Mucosa of descending colon (tissue), 3 donors: ENCODE measurements around the gene BCCIP. TPM values are rescaled to one million over a fixed set of nuclear protein-coding genes. Genes with fewer than 3 reads are reported as not detected.

ENCODE experiments used
- ATAC-seq: fragments of 200-7000 bp; cut with Tn5 transposase; one replicate; pipeline ENCODE4 v1.9.1; 2020; ENCODE audit warnings: mild to moderate bottlenecking, moderate library complexity
- DNase-seq, 3 donors: peaks; one replicate each; pipeline ENCODE4 v3.0.0-alpha.2; 2020
- H3K36me3 ChIP-seq: fragments of 200-600 bp; one replicate; pipeline ENCODE4 v1.8.0; 2021; ENCODE audit warnings: low read depth, mild to moderate bottlenecking
- H3K4me1 ChIP-seq: fragments of 200-600 bp; one replicate; pipeline ENCODE4 v1.8.0; 2021; ENCODE audit warnings: low read depth, mild to moderate bottlenecking
- H3K4me3 ChIP-seq: fragments of 200-600 bp; one replicate; pipeline ENCODE4 v1.8.0; 2021; ENCODE audit warnings: mild to moderate bottlenecking
- H3K9me3 ChIP-seq: fragments of 200-600 bp; one replicate; pipeline ENCODE4 v1.8.0; 2021; ENCODE audit warnings: mild to moderate bottlenecking
- CTCF ChIP-seq: fragments of 200-600 bp; IDR thresholded peaks from one replicate; pipeline ENCODE4 v1.8.0; 2022; ENCODE audit warnings: antibody characterized with exemption, mild to moderate bottlenecking
- intact Hi-C, 2 donors: fragments of 100-400 bp; cut with DNase I in 1 of 2; cut with micrococcal nuclease in 1 of 2; formaldehyde crosslinking; loops; one replicate each; pipeline versions ENCODE4 v1.11.0 to v1.11.1; 2022; cut with DNase I, micrococcal nuclease
- total RNA-seq, 3 donors: library from RNA; stranded (reverse); fragmentation: NEBNext Ultra II Directional in 2 of 3; extraction: Animal tissue kit (Norgen Biotek cat#: 25700) in 2 of 3; gene quantifications; one replicate each; pipeline versions ENCODE4 v1.2.1 to v1.2.4, GENCODE V29; 2021 to 2023
- donor health status: DM: no; HTN: no; CAD: no; lungs with moderate emphysema.
- donor health status: DM: no; HTN: no; CAD: no.
- donor health status: DM: no; HTN: yes; CAD: no.

BCCIP gene
- total RNA-seq, 3 donors from 2014 or later, result 30.7 to 48.2 (median 41.1) TPM

- H3K36me3 ChIP-seq, result no peaks in the 10 kb centered on the region
- H3K9me3 ChIP-seq, result no peaks in the 10 kb centered on the region
- intact Hi-C loops, result no loop called here
- DNase-seq (no peak), ATAC-seq (no peak)
- H3K4me1 ChIP-seq, result no peaks in the 10 kb centered on the region
- no peak overlapping the region for H3K4me3 ChIP-seq
- TF ChIP-seq CTCF, result no peak
These were observed 45.5 kb upstream of the BCCIP start for GRCh38 chr10:125777806-125778205.

- intact Hi-C loops, result no loop called here
- TF ChIP-seq CTCF, result no peak
- no peak for ATAC-seq
- DNase-seq, result no peak
- Histone ChIP-seq H3K4me3 (no peak overlapping the region), H3K36me3 (no peaks in the 10 kb centered on the region), H3K4me1 (no peaks in the 10 kb centered on the region), H3K9me3 (no peaks in the 10 kb centered on the region)
These were observed 44.8 kb upstream of the BCCIP start for GRCh38 chr10:125778556-125778955.

- Histone ChIP-seq H3K9me3 (no peaks in the 10 kb centered on the region), H3K4me1 (no peaks in the 10 kb centered on the region), H3K36me3 (no peaks in the 10 kb centered on the region), H3K4me3 (no peak overlapping the region)
- intact Hi-C loops, result no loop called here
- no peak for TF ChIP-seq CTCF
- DNase-seq, result no peak
- no peak for ATAC-seq
These were observed 43.7 kb upstream of the BCCIP start for GRCh38 chr10:125779403-125780327.

- H3K4me1 ChIP-seq, result no peaks in the 10 kb centered on the region
- intact Hi-C loops, result no loop called here
- ATAC-seq, result no peak
- TF ChIP-seq CTCF, result no peak
- no peak for DNase-seq
- H3K36me3 ChIP-seq, result no peaks in the 10 kb centered on the region
- no peaks in the 10 kb centered on the region for H3K9me3 ChIP-seq
- no peak overlapping the region for H3K4me3 ChIP-seq
These were observed 42.0 kb upstream of the BCCIP start for GRCh38 chr10:125781374-125781773.

- TF ChIP-seq CTCF, result no peak
- no peak for DNase-seq
- Histone ChIP-seq H3K36me3 (no peaks in the 10 kb centered on the region), H3K4me1 (no peaks in the 10 kb centered on the region), H3K4me3 (no peak overlapping the region), H3K9me3 (no peaks in the 10 kb centered on the region)
- intact Hi-C loops, result no loop called here
- no peak for ATAC-seq
These were observed 41.3 kb upstream of the BCCIP start for GRCh38 chr10:125782054-125782453.
